HG02840 (cell line): ENCODE measurements around the gene CEBPE.

Source experiments
- ATAC-seq: cut with Tn5 transposase; IDR thresholded peaks from one replicate; pipeline ENCODE4 v1.9.1; 2021; ENCODE audit warnings: mild to moderate bottlenecking, moderate library complexity, moderate number of reproducible peaks; ENCODE audit not compliant: unreplicated experiment, low FRiP score

The CEBPE gene

GRCh38 chr14:23104591-23105347, 14.3 kb downstream of the CEBPE start, which contains the start of gene CIROP:
TSS of gene CIROP (minus strand) at chr14:23104989. CDS start at chr14:23104920, 69 bp downstream.
- no peak for ATAC-seq

- ATAC-seq = no peak
Measured at GRCh38 chr14:23104070-23104590, 14.9 kb downstream of the CEBPE start.

GRCh38 chr14:23103581-23103980, 15.5 kb downstream of the CEBPE start:
- ATAC-seq = no peak

GRCh38 chr14:23102801-23103200, 16.3 kb downstream of the CEBPE start:
- no peak for ATAC-seq

GRCh38 chr14:23101986-23102625, 16.9 kb downstream of the CEBPE start:
- no peak for ATAC-seq

GRCh38 chr14:23101213-23101970, 17.7 kb downstream of the CEBPE start:
- no peak for ATAC-seq

- no peak for ATAC-seq
Measured at GRCh38 chr14:23099212-23099861, 19.7 kb downstream of the CEBPE start.

- ATAC-seq = no peak
Measured at GRCh38 chr14:23097786-23098185, 21.3 kb downstream of the CEBPE start.

GRCh38 chr14:23095196-23096108, 23.6 kb downstream of the CEBPE start, which contains the start of gene C14orf119:
TSS of gene C14orf119 (plus strand) at chr14:23095505. CDS start at chr14:23097659, 2,154 bp downstream.
- peak; percentile 96 for ATAC-seq

GRCh38 chr14:23094666-23095195, 24.3 kb downstream of the CEBPE start, which contains the start of gene ACIN1:
TSS of gene ACIN1 (minus strand) at chr14:23095136. CDS start at chr14:23095112, 24 bp downstream.
- peak; percentile 32 for ATAC-seq

GRCh38 chr14:23093991-23094665, 24.9 kb downstream of the CEBPE start:
- ATAC-seq = no peak

- ATAC-seq = no peak
Measured at GRCh38 chr14:23093526-23093925, 25.5 kb downstream of the CEBPE start.

GRCh38 chr14:23093104-23093503, 26.0 kb downstream of the CEBPE start:
- ATAC-seq = no peak

GRCh38 chr14:23091294-23092225, 27.5 kb downstream of the CEBPE start:
- ATAC-seq = no peak

- no peak for ATAC-seq
Measured at GRCh38 chr14:23090254-23090636, 28.8 kb downstream of the CEBPE start.

- no peak for ATAC-seq
Measured at GRCh38 chr14:23089498-23090253, 29.4 kb downstream of the CEBPE start.

GRCh38 chr14:23086565-23086964, 32.5 kb downstream of the CEBPE start:
- ATAC-seq = no peak
